ENCODE measurements around the gene CFL2. TPM values are rescaled to one million over a fixed set of nuclear protein-coding genes. Genes with fewer than 3 reads are reported as not detected.

The CFL2 gene
- total RNA-seq, 1 experiment from 2014 or later = 55.2 TPM

DNA sequence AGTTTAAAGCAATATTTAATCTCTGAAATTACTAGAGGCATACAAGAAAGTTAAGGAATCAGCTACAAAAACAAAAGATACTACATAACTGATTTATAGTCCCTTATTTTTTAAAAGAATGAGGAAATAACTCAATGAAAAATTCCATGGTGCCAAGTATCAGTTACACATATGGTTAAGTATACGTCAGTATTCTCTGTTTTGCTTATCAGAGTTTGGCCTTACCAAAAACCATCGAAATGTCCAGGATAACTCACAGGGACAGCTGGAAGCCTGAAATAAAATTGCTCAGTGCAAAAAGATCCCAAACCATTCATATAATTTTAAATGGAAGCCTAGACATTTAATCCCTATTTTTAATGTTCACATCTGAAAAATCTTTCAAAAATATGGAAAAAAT lies 3.6 kb downstream of the CFL2 start (continued):
- TF ChIP-seq ZBTB33 (IDR thresholded peaks at IDR 0.05; ENCODE audit: extremely low read depth, insufficient replicate concordance, low read length) (no peak), CEBPB (IDR thresholded peaks at IDR 0.05; ENCODE audit: low read depth) (no peak), JUND (IDR thresholded peaks at IDR 0.05) (no peak), EZH2phosphoT487 (IDR thresholded peaks at IDR 0.05; ENCODE audit: borderline replicate concordance) (no peak), SRF (IDR thresholded peaks at IDR 0.05; ENCODE audit: low read depth) (no peak), YY1 (IDR thresholded peaks at IDR 0.05; ENCODE audit: extremely low read depth, insufficient replicate concordance, low read depth, low read length) (no peak)
- TF ChIP-seq, protein P1, sequence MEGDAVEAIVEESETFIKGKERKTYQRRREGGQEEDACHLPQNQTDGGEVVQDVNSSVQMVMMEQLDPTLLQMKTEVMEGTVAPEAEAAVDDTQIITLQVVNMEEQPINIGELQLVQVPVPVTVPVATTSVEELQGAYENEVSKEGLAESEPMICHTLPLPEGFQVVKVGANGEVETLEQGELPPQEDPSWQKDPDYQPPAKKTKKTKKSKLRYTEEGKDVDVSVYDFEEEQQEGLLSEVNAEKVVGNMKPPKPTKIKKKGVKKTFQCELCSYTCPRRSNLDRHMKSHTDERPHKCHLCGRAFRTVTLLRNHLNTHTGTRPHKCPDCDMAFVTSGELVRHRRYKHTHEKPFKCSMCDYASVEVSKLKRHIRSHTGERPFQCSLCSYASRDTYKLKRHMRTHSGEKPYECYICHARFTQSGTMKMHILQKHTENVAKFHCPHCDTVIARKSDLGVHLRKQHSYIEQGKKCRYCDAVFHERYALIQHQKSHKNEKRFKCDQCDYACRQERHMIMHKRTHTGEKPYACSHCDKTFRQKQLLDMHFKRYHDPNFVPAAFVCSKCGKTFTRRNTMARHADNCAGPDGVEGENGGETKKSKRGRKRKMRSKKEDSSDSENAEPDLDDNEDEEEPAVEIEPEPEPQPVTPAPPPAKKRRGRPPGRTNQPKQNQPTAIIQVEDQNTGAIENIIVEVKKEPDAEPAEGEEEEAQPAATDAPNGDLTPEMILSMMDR (IDR thresholded peaks at IDR 0.05 in 2 of 3, conservative IDR thresholded peaks at IDR 0.05 in 1 of 3; ENCODE audit: borderline replicate concordance in 1 of 3, insufficient read depth in 1 of 3, low read depth in 2 of 3, low read length in 2 of 3) = no peak

DNA sequence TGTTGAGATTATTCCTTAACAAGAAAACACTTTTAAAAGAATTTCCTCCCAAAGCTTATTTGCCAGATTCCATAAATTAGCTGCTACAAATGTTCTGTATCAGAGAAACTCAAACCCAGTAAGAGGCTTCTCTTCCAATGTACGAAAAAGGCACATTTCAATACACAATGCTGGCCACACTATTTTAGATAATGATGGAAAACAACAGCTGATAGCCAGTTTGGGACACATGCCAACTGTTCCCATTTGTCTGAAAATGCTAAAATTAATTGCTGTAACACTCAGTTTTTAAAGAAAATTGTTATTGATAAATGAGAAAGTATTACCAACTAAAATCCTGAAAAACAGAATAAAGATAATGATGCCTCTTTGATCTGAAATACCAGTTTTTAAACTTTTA lies 4.4 kb downstream of the CFL2 start:
- no peak for ATAC-seq
- no peak overlapping the region for H3K9ac ChIP-seq (ENCODE audit: low read length)
- no peak for DNase-seq (ENCODE audit: low read depth, low spot score)
- H3K9me3 ChIP-seq (ENCODE audit: control insufficient read depth in 1 of 2, insufficient read depth in 1 of 2, low read depth in 1 of 2, low read length in 2 of 2) = no peaks in the 10 kb centered on the region
- POLR2A ChIA-PET = interaction anchor here (1.7 kb wide), 1 partner anchor 17 kb away, joined by 6 read pairs; no protein-coding TSS in a partner anchor
- BruUV-seq (replicated peaks) = no TSS peak
- intact Hi-C loops (cut with micrococcal nuclease) = no loop called here
- no peaks in the 10 kb centered on the region for H3K27me3 ChIP-seq (ENCODE audit: insufficient read depth, low read length)
- CTCF ChIA-PET = interaction anchor here (2.4 kb wide), 1 partner anchor 13 kb away, joined by 13 read pairs; no protein-coding TSS in a partner anchor
- H3K27ac ChIP-seq (ENCODE audit: low read depth, low read length) = no peak overlapping the region
- peaks cover 29% of the 10 kb centered on the region for H3K79me2 ChIP-seq (ENCODE audit: insufficient read depth, low read length)
- no peak overlapping the region for H3K4me3 ChIP-seq (replicated peaks in 1 of 2; ENCODE audit: low read depth in 1 of 2, low read length in 2 of 2)
- peaks cover 14 to 31% of the 10 kb centered on the region in 2 experiments for H3K4me1 ChIP-seq (ENCODE audit: control insufficient read depth in 1 of 2, insufficient read depth in 2 of 2, low read length in 2 of 2)
- H3K36me3 ChIP-seq (ENCODE audit: control insufficient read depth in 1 of 2, insufficient read depth in 2 of 2, low read length in 2 of 2) = peaks cover 4 to 11% of the 10 kb centered on the region in 2 experiments; a peak in 2 of 4 replicates
- H3K9me2 ChIP-seq (ENCODE audit: insufficient read depth) = no peaks in the 10 kb centered on the region
- no peak overlapping the region for H2AFZ ChIP-seq (ENCODE audit: low read depth, low read length, poor library complexity, severe bottlenecking)
- no peak overlapping the region for H3K4me2 ChIP-seq (ENCODE audit: low read length)
- RAD21 ChIA-PET (ENCODE audit: low non-redundant PET in 1 of 2, low total read pairs in 2 of 2, uncharacterized antibody in 2 of 2, unreplicated experiment in 2 of 2) = no interaction called here
- H4K20me1 ChIP-seq (ENCODE audit: insufficient read depth) = no peaks in the 10 kb centered on the region
- no peak for TF ChIP-seq SIN3A (IDR thresholded peaks at IDR 0.05; ENCODE audit: low read depth)
- TF ChIP-seq, protein P1 (IDR thresholded peaks at IDR 0.05 in 2 of 3, conservative IDR thresholded peaks at IDR 0.05 in 1 of 3; ENCODE audit: borderline replicate concordance in 1 of 3, insufficient read depth in 1 of 3, low read depth in 2 of 3, low read length in 2 of 3) = no peak
- no peak for TF ChIP-seq REST (IDR thresholded peaks at IDR 0.05; ENCODE audit: low read depth)
- TF ChIP-seq TCF7L2 (IDR thresholded peaks at IDR 0.05; ENCODE audit: borderline replicate concordance, extremely low read depth, insufficient read depth, insufficient read length) = no peak
- no peak for TF ChIP-seq ZNF274 (IDR thresholded peaks at IDR 0.05; ENCODE audit: low read depth, low read length)
- TF ChIP-seq SRF (IDR thresholded peaks at IDR 0.05; ENCODE audit: low read depth) = no peak
- no peak for TF ChIP-seq EGR1 (IDR thresholded peaks at IDR 0.05; ENCODE audit: low read depth)
- no peak for TF ChIP-seq CEBPB (IDR thresholded peaks at IDR 0.05; ENCODE audit: low read depth)
- no peak for TF ChIP-seq ATF3 (IDR thresholded peaks at IDR 0.05)

Data from HCT116 (cell line).